Natural killer cell (primary cell): ENCODE results near the gene IL17REL. TPM values are rescaled to one million over a fixed set of nuclear protein-coding genes. Genes with fewer than 3 reads are reported as not detected.

ENCODE experiments used
- ATAC-seq, 3 donors: fragments of 150-1000 bp in 2 of 3; fragments of 200-7000 bp in 1 of 3; cut with Tn5 transposase; 1 replicate in 1 of 3; 2 replicates in 2 of 3; pipeline ENCODE4 v1.10.0; 2021; ENCODE audit warnings: mild to moderate bottlenecking in 2 of 3, moderate library complexity in 2 of 3
- DNase-seq, 2 donors: peaks; one replicate each; pipeline versions ENCODE4 v3.0.0 to v3.0.0-alpha.2; 2013 to 2021; ENCODE audit warnings: mixed read lengths in 1 of 2
- H3K27ac ChIP-seq: one replicate; pipeline ENCODE4 v1.5.1; 2013; ENCODE audit warnings: mild to moderate bottlenecking, low read length
- H3K27me3 ChIP-seq: one replicate; pipeline ENCODE4 v1.6.1; 2013; ENCODE audit warnings: low read length; ENCODE audit not compliant: control insufficient read depth, insufficient read depth
- H3K36me3 ChIP-seq: one replicate; pipeline ENCODE4 v1.6.1; 2013; ENCODE audit warnings: low read length; ENCODE audit not compliant: control insufficient read depth, insufficient read depth
- H3K4me1 ChIP-seq: one replicate; pipeline ENCODE4 v1.6.1; 2013; ENCODE audit warnings: low read length; ENCODE audit not compliant: control insufficient read depth, insufficient read depth
- H3K4me3 ChIP-seq: one replicate; pipeline ENCODE4 v1.5.1; 2013; ENCODE audit warnings: low read length
- H3K9me3 ChIP-seq: one replicate; pipeline ENCODE4 v1.6.1; 2013; ENCODE audit warnings: low read length; ENCODE audit not compliant: control insufficient read depth, insufficient read depth
- H3K27ac Mint-ChIP-seq, 2 donors: one replicate each; pipeline ENCODE4 v1.8.0; 2022; ENCODE audit warnings: mild to moderate bottlenecking in 2 of 2, mixed read lengths in 2 of 2, moderate library complexity in 1 of 2
- H3K27me3 Mint-ChIP-seq, 2 donors: one replicate each; pipeline ENCODE4 v1.8.0; 2022; ENCODE audit warnings: low read depth in 2 of 2, mixed read lengths in 2 of 2
- H3K36me3 Mint-ChIP-seq: one replicate; pipeline ENCODE4 v1.8.0; 2022; ENCODE audit warnings: mixed read lengths
- H3K4me1 Mint-ChIP-seq, 2 donors: one replicate each; pipeline ENCODE4 v1.8.0; 2022; ENCODE audit warnings: mixed read lengths in 2 of 2
- H3K4me3 Mint-ChIP-seq: one replicate; pipeline ENCODE4 v1.8.0; 2022; ENCODE audit warnings: mild to moderate bottlenecking, moderate library complexity, mixed read lengths
- H3K9me3 Mint-ChIP-seq, 2 donors: one replicate each; pipeline ENCODE4 v1.8.0; 2022; ENCODE audit warnings: mixed read lengths in 2 of 2
- CTCF ChIP-seq: fragments of 200-600 bp; IDR thresholded peaks from one replicate; pipeline ENCODE4 v1.8.0; 2022; ENCODE audit warnings: antibody characterized with exemption
- WGBS: methylation state at CpG from one replicate; pipeline ENCODE4 v1.1.7; 2013; ENCODE audit warnings: missing lambda C conversion rate; ENCODE audit not compliant: insufficient coverage; 5-methylcytosine and 5-hydroxymethylcytosine counted together
- intact Hi-C: fragments of 100-400 bp; cut with micrococcal nuclease; formaldehyde crosslinking; loops from one replicate; pipeline ENCODE4 v1.14.2; 2022
- total RNA-seq, 4 donors: library from RNA; stranded (reverse); fragments of 120-200 nt in 1 of 4; gene quantifications; one replicate each; pipeline versions ENCODE4 v1.2.3 to v1.2.4, GENCODE V29; 2013 to 2022

IL17REL gene
- total RNA-seq, 3 donors from 2014 or later (not counting 1 experiment from before 2014, with no cell fraction given), result not detected

DNA sequence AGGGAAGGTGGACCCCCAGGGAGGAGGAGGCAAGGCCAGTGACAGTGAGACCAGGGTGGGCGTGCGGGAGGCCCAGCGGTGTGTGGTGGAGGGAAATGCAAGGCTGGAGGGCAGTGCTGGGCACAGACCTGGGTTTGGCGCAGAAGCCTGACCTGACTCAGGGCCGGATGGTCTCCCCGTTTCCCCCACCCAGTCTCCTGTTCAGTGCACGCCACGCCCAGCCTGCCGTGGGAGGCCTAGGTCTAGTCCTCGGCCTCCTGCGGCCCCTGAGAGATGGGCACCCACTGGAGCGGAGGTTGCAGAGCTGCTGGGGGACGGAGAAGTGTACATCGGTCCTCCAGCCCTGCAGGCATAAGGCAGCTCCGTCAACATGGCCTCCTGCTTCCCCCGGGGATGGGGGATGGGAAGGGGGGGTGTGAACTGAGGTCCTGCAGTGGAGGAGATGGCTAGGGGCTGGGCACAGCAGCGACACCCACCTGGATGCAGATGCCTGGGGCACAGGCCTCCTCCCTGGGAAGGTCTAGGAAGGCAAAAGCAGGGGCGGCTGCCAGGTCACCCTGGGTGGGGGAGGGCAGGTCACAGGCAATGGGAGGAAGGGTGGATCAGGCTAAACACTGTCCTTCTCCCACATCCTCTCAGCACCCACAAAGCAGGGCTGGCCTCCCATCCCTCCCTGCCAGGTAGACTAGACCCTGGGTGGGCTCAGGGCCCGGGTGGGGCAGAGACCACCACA lies 15.9 kb downstream of the IL17REL start:
- Histone ChIP-seq H3K9me3 (no peaks in the 10 kb centered on the region), H3K4me3 (no peak overlapping the region), H3K27me3 (peaks cover 10% of the 10 kb centered on the region), H3K4me1 (peaks cover 22% of the 10 kb centered on the region), H3K27ac (no peak overlapping the region), H3K36me3 (no peaks in the 10 kb centered on the region)
- intact Hi-C loops, result no loop called here
- DNase-seq, result no peak
- Mint-ChIP-seq H3K27ac (no peak overlapping the region), H3K36me3 (no peaks in the 10 kb centered on the region), H3K4me1 (peaks cover 5 to 11% of the 10 kb centered on the region in 2 donors), H3K9me3 (no peaks in the 10 kb centered on the region), H3K4me3 (no peak overlapping the region), H3K27me3 (peaks cover 0 to 9% of the 10 kb centered on the region in 2 donors)
- 87% methylated on average over 18 of the region's 19 CpGs for WGBS
- no peak for TF ChIP-seq CTCF
- ATAC-seq, result no peak

- no peak overlapping the region for H3K4me3 ChIP-seq
- no peaks in the 10 kb centered on the region for H3K36me3 ChIP-seq
- no peak for TF ChIP-seq CTCF
- H3K9me3 ChIP-seq, result no peaks in the 10 kb centered on the region
- H3K4me1 ChIP-seq, result peaks cover 22% of the 10 kb centered on the region
- ATAC-seq, result no peak
- Mint-ChIP-seq H3K36me3 (no peaks in the 10 kb centered on the region), H3K9me3 (peaks cover 0 to 2% of the 10 kb centered on the region in 2 donors), H3K4me1 (peaks cover 5 to 11% of the 10 kb centered on the region in 2 donors), H3K27ac (no peak overlapping the region), H3K27me3 (peaks cover 0 to 10% of the 10 kb centered on the region in 2 donors), H3K4me3 (no peak overlapping the region)
- intact Hi-C loops, result no loop called here
- no peak for DNase-seq
- H3K27me3 ChIP-seq, result peaks cover 10% of the 10 kb centered on the region
- no peak overlapping the region for H3K27ac ChIP-seq
- 81% methylated on average over 4 of the region's 4 CpGs for WGBS
Observed at GRCh38 chr22:49996119-49996517, 16.4 kb downstream of the IL17REL start.

- Histone ChIP-seq H3K4me3 (no peak overlapping the region), H3K27me3 (peaks cover 9% of the 10 kb centered on the region), H3K4me1 (peaks cover 22% of the 10 kb centered on the region), H3K27ac (no peak overlapping the region), H3K9me3 (no peaks in the 10 kb centered on the region), H3K36me3 (no peaks in the 10 kb centered on the region)
- Mint-ChIP-seq H3K27ac (no peak overlapping the region), H3K9me3 (peaks cover 0 to 5% of the 10 kb centered on the region in 2 donors), H3K4me3 (no peak overlapping the region), H3K27me3 (peaks cover 0 to 13% of the 10 kb centered on the region in 2 donors), H3K4me1 (peaks cover 5 to 11% of the 10 kb centered on the region in 2 donors), H3K36me3 (no peaks in the 10 kb centered on the region)
- intact Hi-C loops, result no loop called here
- DNase-seq (no peak), ATAC-seq (no peak)
- WGBS, result 87% methylated on average over 10 of the region's 10 CpGs
- TF ChIP-seq CTCF, result no peak
Observed at GRCh38 chr22:49995361-49996118, 17.0 kb downstream of the IL17REL start.
